Measurements from ENCODE around the gene WDR91.

- no peak for TF ChIP-seq CTCF (conservative IDR thresholded peaks at IDR 0.05; ENCODE audit: low read depth, low read length)
- TF ChIP-seq EZH2 (IDR thresholded peaks at IDR 0.05; ENCODE audit: borderline replicate concordance, low read depth, low read length, poor library complexity, severe bottlenecking): no peak
Measured at GRCh38 chr7:135200821-135201331, 10.4 kb downstream of the WDR91 start.

Measured in A673 (cell line).